Ramos (cell line): Measurements from ENCODE around the gene SEC61B.

Experiments
- in situ Hi-C: fragments of 300-500 bp; cut with MboI; formaldehyde crosslinking; loops from one replicate; pipeline ENCODE4 v1.14.3; 2022; ENCODE audit warnings: low sequenced_read_pairs; ENCODE audit not compliant: unreplicated experiment

The SEC61B gene

GRCh38 chr9:99221621-99222415 lies at the start of gene SEC61B, which contains the start of gene ALG2:
Gene SEC61B (plus strand): TSS chr9:99222282. CDS start chr9:99222364, 82 bp downstream.
Gene ALG2 (minus strand): TSS chr9:99221942. CDS start chr9:99221894, 48 bp downstream.
- in situ Hi-C loops, result no loop called here

DNA sequence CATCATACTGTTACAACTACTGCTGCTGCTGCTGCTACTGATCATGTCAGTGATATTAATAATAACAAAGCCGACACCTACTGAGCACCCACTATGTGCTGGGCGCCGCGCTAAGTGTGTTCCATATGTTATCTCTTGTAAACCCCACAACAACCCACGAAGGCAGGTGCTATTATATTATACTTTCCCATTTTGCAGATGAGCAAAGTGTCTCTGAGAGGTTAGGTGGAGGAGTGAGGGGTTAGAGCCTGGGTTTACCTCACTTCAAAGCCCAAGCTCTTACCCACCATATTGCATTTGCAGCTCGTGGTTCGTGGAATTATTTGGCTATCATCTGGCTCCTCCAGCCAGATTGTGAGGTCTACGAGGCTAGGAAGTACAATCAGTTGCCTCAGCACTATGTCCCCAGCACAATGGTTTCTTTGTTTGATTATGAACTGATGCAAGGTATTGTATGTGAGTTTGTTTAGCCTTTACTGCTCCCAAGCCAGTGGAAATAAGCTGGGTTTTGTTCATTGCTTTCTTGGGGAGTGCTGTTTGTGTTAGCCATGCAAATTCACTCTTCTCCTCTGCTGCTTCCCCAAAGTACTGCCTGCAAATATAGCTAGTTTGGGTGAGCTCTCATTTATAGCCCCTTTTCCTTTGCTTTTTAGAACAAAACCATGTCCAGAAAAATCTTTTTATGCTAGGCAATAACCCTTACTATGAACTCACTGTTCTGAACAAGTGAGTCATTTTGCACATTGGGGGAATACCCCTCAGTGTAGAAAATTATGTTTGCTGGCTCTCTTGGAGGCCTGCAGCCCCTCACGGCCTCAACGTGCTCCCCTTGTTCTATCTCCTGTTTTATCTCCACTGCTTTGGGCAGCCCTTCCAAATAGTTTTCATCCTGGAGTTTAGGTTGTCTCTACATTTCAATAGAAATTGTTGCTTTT lies 48.2 kb upstream of the SEC61B start:
- in situ Hi-C loops, result no loop called here

GRCh38 chr9:99176527-99177013 lies 45.5 kb upstream of the SEC61B start:
- in situ Hi-C loops, result loop anchor here (25.0 kb wide), 1 partner anchor 1411 kb away; the partner anchor contains the start of gene CAVIN4

DNA sequence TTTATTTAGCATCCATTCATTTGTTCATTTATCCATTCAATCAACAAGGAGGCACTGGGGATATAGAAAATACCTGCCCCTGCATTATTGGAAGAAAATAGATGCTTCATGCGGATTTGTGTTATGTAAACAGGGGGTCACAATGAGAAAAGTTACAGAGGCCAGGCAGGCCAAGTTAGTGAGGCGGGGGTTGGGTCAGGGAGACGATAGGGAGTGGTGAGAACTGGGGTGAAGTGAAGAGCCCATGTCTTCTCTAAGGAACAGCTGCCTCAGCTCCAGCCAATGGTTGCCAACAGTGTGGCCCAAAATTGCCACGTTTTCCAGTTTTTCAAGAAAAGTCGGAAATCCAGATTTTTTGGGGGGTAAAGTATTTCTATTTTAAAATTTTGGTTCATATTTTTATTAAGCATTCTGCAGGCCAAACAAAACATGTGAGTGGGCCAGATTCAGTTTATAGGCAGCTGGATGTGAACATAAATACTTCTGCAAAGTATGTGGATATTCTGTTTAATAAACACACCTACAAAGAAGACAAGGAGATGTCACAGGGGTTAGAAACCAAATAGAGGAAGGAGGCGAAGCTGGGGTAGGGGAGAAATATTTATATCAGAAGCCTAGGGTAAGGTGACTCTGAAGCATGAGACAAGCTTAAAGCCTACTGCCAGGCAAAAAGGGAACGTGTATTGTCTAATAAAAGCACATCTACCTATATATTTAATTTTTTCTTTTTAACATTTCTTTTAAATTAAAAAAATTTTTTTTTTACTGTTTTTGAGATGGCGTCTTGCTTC lies 44.3 kb upstream of the SEC61B start:
- in situ Hi-C loops, result loop anchor here (25.0 kb wide), 1 partner anchor 1410 kb away; the partner anchor contains the start of gene CAVIN4

GRCh38 chr9:99178912-99179872 lies 42.9 kb upstream of the SEC61B start:
- in situ Hi-C loops, result loop anchor here (25.0 kb wide), 1 partner anchor 1408 kb away; the partner anchor contains the start of gene CAVIN4

- in situ Hi-C loops, result loop anchor here (25.0 kb wide), 1 partner anchor 1407 kb away; the partner anchor contains the start of gene CAVIN4
Observed at GRCh38 chr9:99180199-99180598, 41.9 kb upstream of the SEC61B start.

GRCh38 chr9:99180662-99181061 lies 41.4 kb upstream of the SEC61B start:
- in situ Hi-C loops, result loop anchor here (25.0 kb wide), 1 partner anchor 1407 kb away; the partner anchor contains the start of gene CAVIN4

- in situ Hi-C loops, result loop anchor here (25.0 kb wide), 1 partner anchor 1406 kb away; the partner anchor contains the start of gene CAVIN4
Observed at GRCh38 chr9:99181206-99181605, 40.9 kb upstream of the SEC61B start.

- in situ Hi-C loops, result loop anchor here (25.0 kb wide), 1 partner anchor 1406 kb away; the partner anchor contains the start of gene CAVIN4
Observed at GRCh38 chr9:99181621-99182020, 40.5 kb upstream of the SEC61B start.

- in situ Hi-C loops, result loop anchor here (25.0 kb wide), 1 partner anchor 1405 kb away; the partner anchor contains the start of gene CAVIN4
Observed at GRCh38 chr9:99182356-99182755, 39.7 kb upstream of the SEC61B start.

- in situ Hi-C loops, result loop anchor here (25.0 kb wide), 1 partner anchor 1404 kb away; the partner anchor contains the start of gene CAVIN4
Observed at GRCh38 chr9:99183616-99184015, 38.5 kb upstream of the SEC61B start.

DNA sequence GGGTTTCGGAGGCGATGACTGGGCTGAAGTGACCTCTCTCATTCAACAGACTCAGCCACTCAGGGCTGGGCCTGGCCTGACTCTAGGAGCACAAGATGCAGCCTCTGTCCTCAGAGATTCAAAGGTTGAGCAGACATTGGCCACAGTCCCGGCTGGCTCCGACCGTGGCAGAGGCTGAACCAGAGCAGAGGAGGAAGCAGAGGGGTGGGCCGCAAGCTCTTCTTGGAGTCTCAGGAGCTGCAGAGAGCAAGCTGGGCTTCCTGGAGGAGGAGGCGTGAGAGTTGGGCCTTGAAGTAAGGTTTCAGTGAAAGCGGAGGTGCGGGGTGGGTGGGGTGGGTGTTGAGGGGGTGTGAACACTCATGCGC lies 38.0 kb upstream of the SEC61B start:
- in situ Hi-C loops, result loop anchor here (25.0 kb wide), 1 partner anchor 1403 kb away; the partner anchor contains the start of gene CAVIN4

- in situ Hi-C loops, result loop anchor here (25.0 kb wide), 1 partner anchor 1403 kb away; the partner anchor contains the start of gene CAVIN4
Observed at GRCh38 chr9:99184475-99185347, 37.4 kb upstream of the SEC61B start.

DNA sequence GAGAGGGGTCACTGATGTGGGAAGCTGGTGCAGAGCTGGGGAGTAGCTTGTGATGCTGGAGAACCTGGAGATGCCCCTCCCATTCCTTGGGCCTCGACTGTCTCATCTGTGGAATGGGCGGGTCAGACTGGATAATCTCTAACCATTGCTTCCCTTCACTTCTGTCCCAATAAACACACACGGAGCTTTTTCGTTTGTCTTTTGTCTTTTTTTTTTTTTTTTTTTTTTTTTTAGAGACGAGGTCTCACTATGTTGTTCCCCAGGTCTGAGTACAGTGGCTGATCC lies 36.8 kb upstream of the SEC61B start:
- in situ Hi-C loops, result loop anchor here (25.0 kb wide), 1 partner anchor 1402 kb away; the partner anchor contains the start of gene CAVIN4

GRCh38 chr9:99185934-99186333 lies 36.1 kb upstream of the SEC61B start:
- in situ Hi-C loops, result loop anchor here (25.0 kb wide), 1 partner anchor 1401 kb away; the partner anchor contains the start of gene CAVIN4

DNA sequence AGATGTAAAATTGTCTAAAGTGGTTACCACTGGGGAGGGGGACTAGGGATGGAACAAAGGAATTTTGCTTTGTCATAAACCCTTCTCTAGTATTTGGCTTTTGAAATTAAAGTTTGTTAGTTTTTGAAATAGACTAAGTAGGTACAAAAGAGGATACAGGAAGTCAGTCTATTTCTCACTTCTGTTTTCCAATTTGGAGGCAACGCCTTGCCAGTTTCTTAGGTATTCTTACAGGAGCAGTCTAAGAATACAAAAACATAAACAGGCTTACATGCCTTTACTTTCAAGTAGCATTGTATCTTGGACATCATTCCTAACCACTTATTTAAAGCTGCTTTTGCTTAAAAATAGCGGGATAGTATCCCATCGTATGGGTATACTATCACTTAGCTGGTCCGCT lies 34.8 kb upstream of the SEC61B start:
- in situ Hi-C loops, result loop anchor here (25.0 kb wide), 1 partner anchor 1400 kb away; the partner anchor contains the start of gene CAVIN4

GRCh38 chr9:99189186-99189585 lies 32.9 kb upstream of the SEC61B start:
- in situ Hi-C loops, result loop anchor here (25.0 kb wide), 1 partner anchor 1398 kb away; the partner anchor contains the start of gene CAVIN4
